Mesenchymal stem cell (in vitro differentiated cells and primary cell): ENCODE results near the gene LILRA1. TPM values are rescaled to one million over a fixed set of nuclear protein-coding genes. Genes with fewer than 3 reads are reported as not detected.
"Not testable (repeated sequence)": the region's sequence is repeated elsewhere in the genome, so short reads cannot be mapped to it uniquely, and the experiment has no call there.

Experiments used
- DNase-seq: peaks from one replicate; pipeline ENCODE4 v3.0.0-alpha.2; 2013
- H2AFZ ChIP-seq: one replicate; pipeline ENCODE4 v1.6.1; 2013; ENCODE audit warnings: low read depth, mild to moderate bottlenecking, control low read depth, inconsistent platforms, low read length, moderate library complexity
- H2AK5ac ChIP-seq: 2 replicates; pipeline ENCODE4 v1.6.1; 2013; ENCODE audit warnings: low read length, moderate library complexity, mild to moderate bottlenecking, inconsistent platforms; ENCODE audit not compliant: severe bottlenecking
- H2BK120ac ChIP-seq: one replicate; pipeline ENCODE4 v1.6.1; 2013; ENCODE audit warnings: low read depth, mild to moderate bottlenecking, inconsistent platforms, low read length, moderate library complexity
- H2BK12ac ChIP-seq, 2 experiments: one replicate each; pipeline ENCODE4 v1.6.1; 2013; ENCODE audit warnings: inconsistent platforms in 2 of 2, low read length in 2 of 2, mild to moderate bottlenecking in 2 of 2, moderate library complexity in 2 of 2, control low read depth in 1 of 2
- H2BK15ac ChIP-seq: one replicate; pipeline ENCODE4 v1.6.1; 2013; ENCODE audit warnings: mild to moderate bottlenecking, low read depth, inconsistent platforms; ENCODE audit not compliant: poor library complexity, severe bottlenecking
- H2BK5ac ChIP-seq: 2 replicates; pipeline ENCODE4 v1.6.1; 2013; ENCODE audit warnings: low read depth, mild to moderate bottlenecking, low read length, control low read depth, inconsistent platforms; ENCODE audit not compliant: poor library complexity, severe bottlenecking
- H3K14ac ChIP-seq, 2 experiments: one replicate each; pipeline ENCODE4 v1.6.1; 2013; ENCODE audit warnings: inconsistent platforms in 2 of 2, low read length in 2 of 2, control low read depth in 1 of 2, mild to moderate bottlenecking in 1 of 2, moderate library complexity in 1 of 2
- H3K18ac ChIP-seq, 2 experiments: one replicate each; pipeline ENCODE4 v1.6.1; 2013; ENCODE audit warnings: inconsistent platforms in 2 of 2, low read length in 2 of 2, control low read depth in 1 of 2, low read depth in 1 of 2, mild to moderate bottlenecking in 1 of 2
- H3K23ac ChIP-seq, 2 experiments: one replicate each; pipeline ENCODE4 v1.6.1; 2013; ENCODE audit warnings: inconsistent platforms in 2 of 2, low read length in 2 of 2, mild to moderate bottlenecking in 2 of 2, moderate library complexity in 2 of 2, control low read depth in 1 of 2
- H3K27ac ChIP-seq: 2 replicates; pipeline ENCODE4 v1.5.1; 2013; ENCODE audit warnings: mild to moderate bottlenecking, moderate library complexity, low read length, control low read depth, inconsistent platforms; ENCODE audit not compliant: poor library complexity, severe bottlenecking
- H3K27me3 ChIP-seq, 2 experiments: 2 replicates each; pipeline versions ENCODE4 v1.6.1 to v1.7.0; 2013; ENCODE audit warnings: low read length in 2 of 2, mild to moderate bottlenecking in 2 of 2, moderate library complexity in 2 of 2, control low read depth in 1 of 2, inconsistent platforms in 1 of 2; ENCODE audit not compliant: control insufficient read depth in 1 of 2, insufficient read depth in 1 of 2
- H3K36me3 ChIP-seq, 2 experiments: 2 replicates each; pipeline versions ENCODE4 v1.6.1 to v1.7.0; 2013; ENCODE audit warnings: low read length in 2 of 2, control low read depth in 1 of 2, inconsistent platforms in 1 of 2, low read depth in 1 of 2, mild to moderate bottlenecking in 1 of 2; ENCODE audit not compliant: insufficient read depth in 2 of 2, control insufficient read depth in 1 of 2
- H3K4ac ChIP-seq, 2 experiments: one replicate each; pipeline ENCODE4 v1.6.1; 2013; ENCODE audit warnings: inconsistent platforms in 2 of 2, low read length in 2 of 2, mild to moderate bottlenecking in 2 of 2, moderate library complexity in 2 of 2, control low read depth in 1 of 2, low read depth in 1 of 2
- H3K4me1 ChIP-seq: 2 replicates; pipeline ENCODE4 v1.6.1; 2013; ENCODE audit warnings: low read depth, low read length, control low read depth; ENCODE audit not compliant: control insufficient read depth, insufficient read depth
- H3K4me2 ChIP-seq: 2 replicates; pipeline ENCODE4 v1.6.1; 2013; ENCODE audit warnings: low read length, mild to moderate bottlenecking, inconsistent platforms; ENCODE audit not compliant: poor library complexity, severe bottlenecking
- H3K4me3 ChIP-seq, 2 experiments: 2 replicates each; pipeline versions ENCODE4 v1.5.1 to v1.7.0; 2013; ENCODE audit warnings: low read length in 2 of 2, mild to moderate bottlenecking in 2 of 2, control low read depth in 1 of 2, low read depth in 1 of 2; ENCODE audit not compliant: insufficient read depth in 1 of 2
- H3K79me1 ChIP-seq: replicated peaks from 2 replicates; pipeline ENCODE4 v1.6.1; 2013; ENCODE audit warnings: mild to moderate bottlenecking, control low read depth, low read length, inconsistent platforms; ENCODE audit not compliant: poor library complexity, severe bottlenecking
- H3K9ac ChIP-seq: 2 replicates; pipeline ENCODE4 v1.7.0; 2013; ENCODE audit warnings: mild to moderate bottlenecking, low read length, moderate library complexity
- H3K9me3 ChIP-seq: 2 replicates; pipeline ENCODE4 v1.7.0; 2013; ENCODE audit warnings: mild to moderate bottlenecking, low read length; ENCODE audit not compliant: control insufficient read depth
- H4K8ac ChIP-seq: one replicate; pipeline ENCODE4 v1.6.1; 2013; ENCODE audit warnings: inconsistent platforms, mild to moderate bottlenecking, low read length, moderate library complexity
- H4K91ac ChIP-seq: one replicate; pipeline ENCODE4 v1.6.1; 2013; ENCODE audit warnings: mild to moderate bottlenecking, low read length, inconsistent platforms
- WGBS: methylation state at CpG from one replicate; pipeline ENCODE4 v1.1.7; 2013; ENCODE audit warnings: mixed read lengths; 5-methylcytosine and 5-hydroxymethylcytosine counted together
- polyA plus RNA-seq, 2 experiments: library from polyadenylated mRNA; stranded (reverse); fragments of 200-250 nt; gene quantifications; one replicate each; pipeline ENCODE4 v1.2.3, GENCODE V29; 2013

LILRA1 gene
- polyA plus RNA-seq (2013, experiment 1 of 2) = not detected
- polyA plus RNA-seq (2013, experiment 2 of 2) = not detected

DNA sequence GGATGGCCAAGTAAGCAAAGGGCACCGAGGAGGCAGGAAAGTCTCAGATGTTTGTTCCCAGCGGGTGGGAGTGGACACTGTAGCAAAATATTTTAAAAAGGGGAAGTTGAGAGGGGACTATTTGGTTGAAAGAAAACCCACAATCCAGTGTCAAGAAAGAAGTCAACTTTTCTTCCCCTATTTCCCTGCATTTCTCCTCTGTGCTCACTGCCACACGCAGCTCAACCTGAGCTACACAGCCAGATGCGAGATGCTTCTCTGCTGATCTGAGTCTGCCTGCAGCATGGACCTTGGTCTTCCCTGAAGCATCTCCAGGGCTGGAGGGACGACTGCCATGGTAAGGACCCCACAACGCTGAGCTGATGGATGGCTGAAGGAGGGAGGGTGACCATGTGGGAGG is at the start of gene LILRA1:
Gene LILRA1 (plus strand): TSS at position 188 of the 400 bp plus-strand sequence. CDS start 613 bp downstream, outside the sequence.
- not testable (repeated sequence) for H2BK120ac ChIP-seq, H2AK5ac ChIP-seq, H3K14ac ChIP-seq, H2BK12ac ChIP-seq, H4K8ac ChIP-seq, H3K27ac ChIP-seq, H3K4me1 ChIP-seq, H3K23ac ChIP-seq, H3K27me3 ChIP-seq, H2BK15ac ChIP-seq, H3K4ac ChIP-seq, H3K4me2 ChIP-seq, H3K9me3 ChIP-seq, H4K91ac ChIP-seq, H2BK5ac ChIP-seq, H3K79me1 ChIP-seq, H3K4me3 ChIP-seq, H3K9ac ChIP-seq, H3K36me3 ChIP-seq, H3K18ac ChIP-seq, H2AFZ ChIP-seq, DNase-seq
- WGBS = 50% methylated on average over 6 of the region's 6 CpGs

DNA sequence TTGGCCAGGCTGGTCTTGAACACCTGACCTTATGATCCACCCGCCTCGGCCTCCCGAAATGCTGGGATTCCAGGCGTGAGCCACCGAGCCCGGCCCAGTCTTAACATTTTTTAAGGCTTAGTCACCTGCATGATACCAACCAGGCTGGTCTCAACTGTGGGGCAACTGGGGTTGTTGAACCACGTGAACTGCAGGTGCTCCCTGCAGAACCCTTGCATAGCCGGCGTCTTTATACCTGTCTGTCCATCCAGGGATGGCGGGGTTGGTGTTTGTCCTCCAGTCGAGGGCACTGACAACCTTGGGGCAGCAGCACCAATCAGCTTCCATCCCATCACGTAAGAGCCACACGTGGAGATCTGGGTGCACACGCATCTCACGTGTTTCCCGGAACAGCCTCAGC is 44.6 kb upstream of the LILRA1 start:
- peak overlapping the region in 1 of 2 experiments; percentile 29 for H3K4me3 ChIP-seq
- H3K14ac ChIP-seq = no peak overlapping the region
- H4K91ac ChIP-seq = no peak overlapping the region
- H2BK12ac ChIP-seq = no peak overlapping the region
- H3K27ac ChIP-seq = no peak overlapping the region
- no peak overlapping the region for H2AFZ ChIP-seq
- no peak for DNase-seq
- H3K79me1 ChIP-seq = no peaks in the 10 kb centered on the region
- no peak overlapping the region for H2BK120ac ChIP-seq
- H2BK5ac ChIP-seq = no peak overlapping the region
- H4K8ac ChIP-seq = no peak overlapping the region
- no peak overlapping the region for H3K4me2 ChIP-seq
- no peaks in the 10 kb centered on the region for H3K36me3 ChIP-seq
- H2AK5ac ChIP-seq = no peak overlapping the region
- no peak overlapping the region for H3K9ac ChIP-seq
- H3K4ac ChIP-seq = no peak overlapping the region
- no peaks in the 10 kb centered on the region for H3K27me3 ChIP-seq
- no peak overlapping the region for H2BK15ac ChIP-seq
- WGBS = 87% methylated on average over 16 of the region's 16 CpGs
- no peaks in the 10 kb centered on the region for H3K9me3 ChIP-seq
- no peak overlapping the region for H3K23ac ChIP-seq
- H3K18ac ChIP-seq = no peak overlapping the region
- H3K4me1 ChIP-seq = no peaks in the 10 kb centered on the region

DNA sequence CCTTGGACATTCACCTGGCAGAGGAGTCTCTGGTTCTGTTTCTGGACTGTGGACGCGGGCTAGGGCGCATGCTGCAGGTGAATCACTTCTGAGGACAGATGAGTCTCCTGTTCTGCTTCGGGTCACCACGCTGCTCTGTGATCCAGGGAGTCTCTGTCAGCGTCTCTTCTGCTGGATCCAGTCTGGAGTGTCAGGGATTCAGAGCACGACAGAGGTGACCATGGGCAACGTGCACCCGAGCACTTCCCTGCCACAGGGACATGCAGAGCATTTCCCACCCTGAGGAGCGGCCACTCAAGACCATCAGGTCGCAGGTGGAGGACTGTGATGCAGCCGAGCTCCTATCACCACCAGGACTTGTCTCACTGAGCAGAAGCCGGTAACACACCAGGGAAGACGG is 44.2 kb upstream of the LILRA1 start:
- no peak overlapping the region for H2BK15ac ChIP-seq
- 75% methylated on average over 14 of the region's 14 CpGs for WGBS
- H2AFZ ChIP-seq = no peak overlapping the region
- no peaks in the 10 kb centered on the region for H3K4me1 ChIP-seq
- H3K79me1 ChIP-seq = no peaks in the 10 kb centered on the region
- H3K9me3 ChIP-seq = no peaks in the 10 kb centered on the region
- H2BK120ac ChIP-seq = no peak overlapping the region
- no peak overlapping the region for H3K4ac ChIP-seq
- H2BK5ac ChIP-seq = no peak overlapping the region
- no peak overlapping the region for H2BK12ac ChIP-seq
- H3K27me3 ChIP-seq = no peaks in the 10 kb centered on the region
- H3K18ac ChIP-seq = no peak overlapping the region
- H3K36me3 ChIP-seq = no peaks in the 10 kb centered on the region
- no peak for DNase-seq
- H4K91ac ChIP-seq = no peak overlapping the region
- no peak overlapping the region for H4K8ac ChIP-seq
- H3K27ac ChIP-seq = no peak overlapping the region
- no peak overlapping the region for H3K9ac ChIP-seq
- no peak overlapping the region for H3K4me2 ChIP-seq
- H3K14ac ChIP-seq = no peak overlapping the region
- H3K4me3 ChIP-seq = peak overlapping the region in 1 of 2 experiments; percentile 29
- H3K23ac ChIP-seq = no peak overlapping the region
- no peak overlapping the region for H2AK5ac ChIP-seq

DNA sequence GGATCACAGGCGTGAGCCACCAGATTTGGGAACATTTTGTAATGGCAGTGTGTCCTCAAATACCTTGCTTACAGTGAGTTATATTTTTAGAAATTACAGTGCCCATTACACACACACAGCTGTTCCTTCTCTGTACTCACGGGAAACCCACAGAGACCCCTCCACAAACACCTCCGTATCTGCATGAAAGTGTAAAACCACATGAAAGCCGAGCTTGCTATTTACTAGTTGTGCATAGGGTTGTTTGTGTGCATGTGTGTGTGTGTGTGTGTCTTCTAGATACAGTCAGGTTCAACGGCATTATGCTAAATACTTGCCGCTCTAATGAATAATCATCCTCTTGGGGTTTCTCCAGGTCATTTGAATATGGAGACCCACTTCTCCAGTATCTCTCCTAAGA is 42.1 kb upstream of the LILRA1 start:
- H2BK120ac ChIP-seq = no peak overlapping the region
- no peak overlapping the region for H3K9ac ChIP-seq
- no peaks in the 10 kb centered on the region for H3K27me3 ChIP-seq
- H3K4me2 ChIP-seq = no peak overlapping the region
- no peak overlapping the region for H3K4me3 ChIP-seq
- DNase-seq = no peak
- H3K23ac ChIP-seq = no peak overlapping the region
- no peak overlapping the region for H2AK5ac ChIP-seq
- H3K18ac ChIP-seq = no peak overlapping the region
- H3K4ac ChIP-seq = no peak overlapping the region
- no peak overlapping the region for H2AFZ ChIP-seq
- H3K27ac ChIP-seq = no peak overlapping the region
- no peaks in the 10 kb centered on the region for H3K79me1 ChIP-seq
- no peaks in the 10 kb centered on the region for H3K9me3 ChIP-seq
- no peak overlapping the region for H4K91ac ChIP-seq
- H3K14ac ChIP-seq = no peak overlapping the region
- H2BK5ac ChIP-seq = no peak overlapping the region
- no peak overlapping the region for H2BK15ac ChIP-seq
- H4K8ac ChIP-seq = no peak overlapping the region
- no peaks in the 10 kb centered on the region for H3K36me3 ChIP-seq
- 84% methylated on average over 3 of the region's 6 CpGs for WGBS
- H3K4me1 ChIP-seq = no peaks in the 10 kb centered on the region
- no peak overlapping the region for H2BK12ac ChIP-seq
